ENCODE measurements around the gene INPP5E.

The INPP5E gene

GRCh38 chr9:136464241-136464640 lies 24.6 kb upstream of the INPP5E start:
- no peak for TF ChIP-seq CTCF (IDR thresholded peaks at IDR 0.05; ENCODE audit: borderline replicate concordance, insufficient read depth, low read depth, low read length)
- H3K4me3 ChIP-seq (ENCODE audit: low read depth, low read length), result no peak overlapping the region

- TF ChIP-seq CTCF (IDR thresholded peaks at IDR 0.05; ENCODE audit: borderline replicate concordance, insufficient read depth, low read depth, low read length), result no peak
- no peak overlapping the region for H3K4me3 ChIP-seq (ENCODE audit: low read depth, low read length)
These were observed 23.9 kb upstream of the INPP5E start for GRCh38 chr9:136463578-136463977.

- H3K4me3 ChIP-seq (ENCODE audit: low read depth, low read length), result no peak overlapping the region
- no peak for TF ChIP-seq CTCF (IDR thresholded peaks at IDR 0.05; ENCODE audit: borderline replicate concordance, insufficient read depth, low read depth, low read length)
These were observed 23.0 kb upstream of the INPP5E start for GRCh38 chr9:136462664-136463063.

- H3K4me3 ChIP-seq (ENCODE audit: low read depth, low read length), result no peak overlapping the region
- no peak for TF ChIP-seq CTCF (IDR thresholded peaks at IDR 0.05; ENCODE audit: borderline replicate concordance, insufficient read depth, low read depth, low read length)
These were observed 21.2 kb upstream of the INPP5E start for GRCh38 chr9:136460772-136461325.

GRCh38 chr9:136459425-136459824 lies 19.8 kb upstream of the INPP5E start:
- no peak overlapping the region for H3K4me3 ChIP-seq (ENCODE audit: low read depth, low read length)
- no peak for TF ChIP-seq CTCF (IDR thresholded peaks at IDR 0.05; ENCODE audit: borderline replicate concordance, insufficient read depth, low read depth, low read length)

GRCh38 chr9:136457326-136457725 lies 17.7 kb upstream of the INPP5E start:
- H3K4me3 ChIP-seq (ENCODE audit: low read depth, low read length), result no peak overlapping the region
- TF ChIP-seq CTCF (IDR thresholded peaks at IDR 0.05; ENCODE audit: borderline replicate concordance, insufficient read depth, low read depth, low read length), result no peak

- no peak for TF ChIP-seq CTCF (IDR thresholded peaks at IDR 0.05; ENCODE audit: borderline replicate concordance, insufficient read depth, low read depth, low read length)
- no peak overlapping the region for H3K4me3 ChIP-seq (ENCODE audit: low read depth, low read length)
These were observed 16.6 kb upstream of the INPP5E start for GRCh38 chr9:136456258-136456657.

All from GM12875 (cell line).